Measurements from ENCODE around the gene GAL3ST2.

Gene GAL3ST2

GRCh38 chr2:241848761-241849615, 72.4 kb downstream of the GAL3ST2 start:
- no peak for DNase-seq

- no peak for DNase-seq
Measured at GRCh38 chr2:241849616-241850543, 73.3 kb downstream of the GAL3ST2 start.

GRCh38 chr2:241850544-241851324, 74.1 kb downstream of the GAL3ST2 start:
- no peak for DNase-seq

DNA sequence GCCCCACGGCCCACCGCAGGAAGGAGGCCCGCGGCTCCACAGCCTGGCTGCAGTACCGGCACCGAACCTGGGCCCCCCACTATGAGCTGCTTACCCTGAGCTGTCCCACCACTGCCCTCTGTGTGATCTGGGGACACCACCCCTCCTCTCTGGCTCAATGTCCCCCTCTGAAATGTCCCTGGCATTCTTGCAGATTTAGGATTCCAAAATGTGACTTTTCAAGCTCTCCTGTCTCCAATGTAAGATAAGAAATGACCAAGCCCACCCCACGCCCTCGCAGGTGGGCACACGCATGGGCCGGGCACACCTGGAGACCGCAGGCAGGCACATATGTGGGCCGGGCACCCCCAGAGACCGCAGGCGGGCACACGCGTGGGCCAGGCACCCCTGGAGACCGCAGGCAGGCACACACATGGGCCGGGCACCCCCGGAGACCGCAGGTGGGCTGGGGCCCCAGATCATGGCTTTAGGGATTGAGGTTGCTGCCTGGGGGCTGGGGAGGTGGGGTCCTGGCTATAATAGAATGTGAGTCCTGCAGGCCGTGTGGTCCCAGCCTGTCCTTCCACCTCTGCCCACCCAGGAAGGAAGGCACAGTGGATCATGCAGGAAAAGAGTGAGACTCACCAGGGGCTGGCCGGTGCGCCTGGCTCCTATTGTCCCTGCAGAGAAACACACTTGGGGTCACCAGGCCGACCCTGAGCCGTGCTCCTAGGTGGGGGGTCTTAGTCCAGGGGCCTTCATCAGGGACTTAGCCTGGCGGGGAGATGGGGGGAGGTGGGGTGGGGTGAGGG, 74.9 kb downstream of the GAL3ST2 start:
- DNase-seq, result no peak

DNA sequence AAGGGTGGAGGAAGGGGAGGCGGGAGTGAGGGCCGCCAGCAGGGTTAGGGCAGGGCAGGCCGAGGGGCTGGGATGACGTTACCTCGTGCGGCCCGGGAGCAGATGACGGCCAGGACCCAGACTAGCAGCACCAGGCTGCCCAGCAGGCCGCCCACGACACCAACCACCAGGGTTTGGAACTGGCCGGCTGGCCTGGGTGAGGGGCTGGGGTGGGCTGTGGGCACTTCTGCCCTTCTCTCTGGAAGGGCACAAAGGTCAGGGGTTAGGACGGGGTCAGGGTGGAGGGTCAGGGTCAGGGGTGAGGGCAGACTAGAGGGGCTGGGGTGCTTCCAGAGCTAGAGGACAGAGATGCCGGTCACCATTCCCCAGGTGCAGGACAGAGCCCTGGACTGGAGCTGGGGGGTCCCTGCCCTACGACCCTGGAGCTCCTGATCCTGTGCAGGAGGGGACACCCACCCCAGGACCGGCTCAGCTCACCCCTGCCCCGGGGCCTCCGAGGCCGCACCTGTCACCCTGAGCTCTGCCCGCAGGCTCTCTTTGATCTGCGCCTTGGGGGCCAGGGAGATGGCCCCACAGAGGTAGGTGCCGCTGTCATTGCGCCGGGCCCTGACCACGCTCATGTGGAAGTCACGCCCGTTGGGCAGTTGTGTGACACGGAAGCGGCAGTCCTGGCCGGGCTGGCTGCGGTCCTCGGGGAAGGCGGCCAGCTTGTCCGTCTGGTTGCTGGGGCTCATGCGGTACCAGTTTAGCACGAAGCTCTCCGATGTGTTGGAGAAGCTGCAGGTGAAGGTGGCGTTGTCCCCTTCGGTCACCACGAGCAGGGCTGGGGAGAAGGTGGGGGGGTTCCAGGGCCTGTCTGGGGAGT, 75.7 kb downstream of the GAL3ST2 start:
- no peak for DNase-seq

DNA sequence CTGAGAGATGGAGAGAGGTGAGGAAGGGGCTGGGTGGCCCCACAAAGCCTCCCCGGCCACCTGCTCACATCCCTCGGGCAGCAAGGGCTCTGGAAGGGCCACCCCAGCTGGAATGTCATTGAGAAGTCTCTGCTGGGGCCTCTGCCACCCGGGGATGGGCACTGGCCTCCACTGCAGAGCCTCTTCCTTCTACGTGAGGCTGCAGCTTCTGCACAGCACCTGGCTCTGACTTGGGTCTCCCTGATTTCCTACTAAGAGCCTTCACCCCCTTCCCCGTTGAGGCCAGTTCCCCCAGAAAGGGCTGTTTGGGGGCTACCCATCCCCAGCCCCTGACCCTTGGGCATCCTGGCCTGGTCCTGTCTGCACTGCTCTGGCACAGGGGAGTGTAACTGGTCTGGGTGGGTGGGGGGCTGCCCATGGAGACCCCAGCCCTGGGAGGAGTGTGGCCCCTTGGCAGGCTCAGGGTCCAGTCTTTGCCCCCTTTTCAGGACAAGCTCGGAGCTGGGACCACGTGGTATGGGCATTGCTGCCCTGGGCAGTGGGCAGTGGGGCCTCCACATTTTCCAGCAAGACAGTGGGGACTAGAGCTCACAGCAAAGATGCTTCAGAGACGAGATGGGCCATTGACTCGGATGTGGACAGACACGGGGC, 76.5 kb downstream of the GAL3ST2 start:
- DNase-seq, result no peak

Data from CD4-positive, alpha-beta T cell treated with Interleukin-4 for 4 hours (primary cell).